MM.1S (cell line): ENCODE data around the gene FNTB.

ENCODE experiments used
- EZH2 ChIP-seq: fragments of 300-600 bp; sonication (generic); optimal IDR thresholded peaks from 2 replicates; pipeline ENCODE3; 2017; ENCODE audit warnings: low read depth, mild to moderate bottlenecking, antibody characterized with exemption, low read length, mixed read lengths
- EZH2phosphoT487 ChIP-seq: fragments of 300-600 bp; sonication (generic); IDR thresholded peaks from 2 replicates; pipeline ENCODE4 v1.6.1; 2018; ENCODE audit warnings: antibody characterized with exemption, low read length
- TF ChIP-seq, protein P1 (sequence below): fragments of 300-600 bp; sonication (generic); IDR thresholded peaks from 2 replicates; pipeline ENCODE4 v1.5.1; 2016; ENCODE audit warnings: antibody characterized with exemption, low read length, mixed read lengths

DNA sequence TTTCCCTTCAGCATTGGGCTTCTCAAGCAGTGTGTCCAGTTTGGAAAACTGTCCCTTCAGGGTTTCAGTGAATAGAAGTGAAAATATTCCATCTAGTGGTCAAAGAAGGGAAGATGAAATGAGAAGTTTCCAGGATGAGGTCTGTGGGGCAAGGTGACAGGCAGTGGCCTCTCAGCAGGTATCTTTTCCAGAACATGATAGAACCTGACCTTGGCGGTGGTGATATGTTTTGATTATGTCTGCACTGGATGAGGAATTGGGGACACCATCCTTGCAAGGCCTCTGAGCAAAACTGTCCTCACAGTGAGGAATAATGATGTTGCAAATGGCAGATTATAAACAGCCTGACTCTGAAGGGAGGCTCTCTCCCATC, 48.9 kb upstream of the FNTB start:
- TF ChIP-seq, protein P1, sequence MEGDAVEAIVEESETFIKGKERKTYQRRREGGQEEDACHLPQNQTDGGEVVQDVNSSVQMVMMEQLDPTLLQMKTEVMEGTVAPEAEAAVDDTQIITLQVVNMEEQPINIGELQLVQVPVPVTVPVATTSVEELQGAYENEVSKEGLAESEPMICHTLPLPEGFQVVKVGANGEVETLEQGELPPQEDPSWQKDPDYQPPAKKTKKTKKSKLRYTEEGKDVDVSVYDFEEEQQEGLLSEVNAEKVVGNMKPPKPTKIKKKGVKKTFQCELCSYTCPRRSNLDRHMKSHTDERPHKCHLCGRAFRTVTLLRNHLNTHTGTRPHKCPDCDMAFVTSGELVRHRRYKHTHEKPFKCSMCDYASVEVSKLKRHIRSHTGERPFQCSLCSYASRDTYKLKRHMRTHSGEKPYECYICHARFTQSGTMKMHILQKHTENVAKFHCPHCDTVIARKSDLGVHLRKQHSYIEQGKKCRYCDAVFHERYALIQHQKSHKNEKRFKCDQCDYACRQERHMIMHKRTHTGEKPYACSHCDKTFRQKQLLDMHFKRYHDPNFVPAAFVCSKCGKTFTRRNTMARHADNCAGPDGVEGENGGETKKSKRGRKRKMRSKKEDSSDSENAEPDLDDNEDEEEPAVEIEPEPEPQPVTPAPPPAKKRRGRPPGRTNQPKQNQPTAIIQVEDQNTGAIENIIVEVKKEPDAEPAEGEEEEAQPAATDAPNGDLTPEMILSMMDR, result peak; percentile 24; the same call in 1 of the 2 replicates
- no peak for TF ChIP-seq EZH2
- TF ChIP-seq EZH2phosphoT487, result no peak
